Bronchial epithelial cell (primary cell): Measurements from ENCODE around the gene PXK. TPM values are rescaled to one million over a fixed set of nuclear protein-coding genes. Genes with fewer than 3 reads are reported as not detected.

Experiments
- DNase-seq: peaks from one replicate; pipeline ENCODE4 v3.0.0-alpha.2; 2010; ENCODE audit warnings: low read depth
- FAIRE-seq: peaks from 2 replicates; lab custom pipeline; 2011; peaks lifted over from hg19 to GRCh38; lab: Jason Lieb, UNC
- H3K27me3 ChIP-seq: 2 replicates; pipeline ENCODE4 v1.5.1; 2011; ENCODE audit warnings: low read length; ENCODE audit not compliant: control insufficient read depth, insufficient read depth
- H3K36me3 ChIP-seq: 2 replicates; pipeline ENCODE4 v1.5.1; 2011; ENCODE audit warnings: low read length; ENCODE audit not compliant: control insufficient read depth, insufficient read depth
- H3K4me3 ChIP-seq: 2 replicates; pipeline ENCODE4 v1.5.1; 2011; ENCODE audit warnings: mild to moderate bottlenecking, low read depth, low read length, control low read depth
- total RNA-seq: library from RNA; depleted of rRNA; stranded (reverse); fragments of >200 nt; gene quantifications from 2 replicates; pipeline ENCODE4 v1.2.1, GENCODE V29; 2014
- TF ChIP-seq, protein P1 (sequence below): IDR thresholded peaks from 2 replicates; pipeline ENCODE4 v1.5.1; 2011; ENCODE audit warnings: mild to moderate bottlenecking, moderate library complexity, low read length, control low read depth, inconsistent platforms; ENCODE audit not compliant: insufficient read depth, severe bottlenecking

Gene PXK
- total RNA-seq, 1 donor from 2014 or later: 12.4 TPM

GRCh38 chr3:58387650-58388546 lies 55.2 kb downstream of the PXK start:
- DNase-seq: no peak
- Histone ChIP-seq H3K27me3 (no peaks in the 10 kb centered on the region), H3K36me3 (peaks cover 3% of the 10 kb centered on the region), H3K4me3 (no peak overlapping the region)
- no peak for FAIRE-seq
- TF ChIP-seq, protein P1, sequence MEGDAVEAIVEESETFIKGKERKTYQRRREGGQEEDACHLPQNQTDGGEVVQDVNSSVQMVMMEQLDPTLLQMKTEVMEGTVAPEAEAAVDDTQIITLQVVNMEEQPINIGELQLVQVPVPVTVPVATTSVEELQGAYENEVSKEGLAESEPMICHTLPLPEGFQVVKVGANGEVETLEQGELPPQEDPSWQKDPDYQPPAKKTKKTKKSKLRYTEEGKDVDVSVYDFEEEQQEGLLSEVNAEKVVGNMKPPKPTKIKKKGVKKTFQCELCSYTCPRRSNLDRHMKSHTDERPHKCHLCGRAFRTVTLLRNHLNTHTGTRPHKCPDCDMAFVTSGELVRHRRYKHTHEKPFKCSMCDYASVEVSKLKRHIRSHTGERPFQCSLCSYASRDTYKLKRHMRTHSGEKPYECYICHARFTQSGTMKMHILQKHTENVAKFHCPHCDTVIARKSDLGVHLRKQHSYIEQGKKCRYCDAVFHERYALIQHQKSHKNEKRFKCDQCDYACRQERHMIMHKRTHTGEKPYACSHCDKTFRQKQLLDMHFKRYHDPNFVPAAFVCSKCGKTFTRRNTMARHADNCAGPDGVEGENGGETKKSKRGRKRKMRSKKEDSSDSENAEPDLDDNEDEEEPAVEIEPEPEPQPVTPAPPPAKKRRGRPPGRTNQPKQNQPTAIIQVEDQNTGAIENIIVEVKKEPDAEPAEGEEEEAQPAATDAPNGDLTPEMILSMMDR: no peak

GRCh38 chr3:58388550-58389091 lies 55.9 kb downstream of the PXK start:
- TF ChIP-seq, protein P1: no peak
- no peak for FAIRE-seq

GRCh38 chr3:58391156-58391865 lies 58.6 kb downstream of the PXK start:
- no peak for FAIRE-seq
- H3K27me3 ChIP-seq: no peaks in the 10 kb centered on the region
- H3K36me3 ChIP-seq: peaks cover 5% of the 10 kb centered on the region
- H3K4me3 ChIP-seq: no peak overlapping the region
- DNase-seq: no peak
- TF ChIP-seq, protein P1: no peak

More at GRCh38 chr3:58388550-58389091, 55.9 kb downstream of the PXK start:
- DNase-seq: no peak
- no peaks in the 10 kb centered on the region for H3K27me3 ChIP-seq
- no peak overlapping the region for H3K4me3 ChIP-seq
- H3K36me3 ChIP-seq: peaks cover 3% of the 10 kb centered on the region

DNA sequence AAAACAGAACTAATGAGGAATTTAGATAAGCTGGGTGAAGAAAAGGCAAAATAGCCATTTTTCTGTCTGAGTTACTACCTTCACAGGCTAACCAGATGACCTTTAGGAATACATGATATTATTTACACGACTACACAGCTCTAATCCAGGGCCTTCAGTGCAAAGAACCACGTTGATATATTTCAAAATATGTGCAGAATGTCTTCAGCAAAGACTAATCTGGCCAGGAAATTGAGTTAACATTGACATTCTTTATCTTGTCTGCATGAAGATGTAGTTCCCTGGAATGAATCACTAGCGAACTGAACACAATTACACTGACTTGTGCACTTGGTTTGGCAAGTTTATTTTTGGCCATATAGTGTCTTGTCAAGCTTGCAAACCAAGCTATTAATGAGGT lies 59.5 kb downstream of the PXK start:
- DNase-seq: no peak
- H3K36me3 ChIP-seq: peaks cover 2% of the 10 kb centered on the region
- peak; percentile 50 for FAIRE-seq
- H3K4me3 ChIP-seq: no peak overlapping the region
- H3K27me3 ChIP-seq: no peaks in the 10 kb centered on the region
- TF ChIP-seq, protein P1: no peak

- Histone ChIP-seq H3K4me3 (no peak overlapping the region), H3K36me3 (peaks cover 4% of the 10 kb centered on the region), H3K27me3 (no peaks in the 10 kb centered on the region)
- no peak for DNase-seq
- TF ChIP-seq, protein P1: no peak
- no peak for FAIRE-seq
Measured at GRCh38 chr3:58394339-58394738, 61.6 kb downstream of the PXK start.
